ENCODE data around the gene INAFM1. TPM values are rescaled to one million over a fixed set of nuclear protein-coding genes. Genes with fewer than 3 reads are reported as not detected.

The INAFM1 gene
- polyA plus RNA-seq, 1 of the 3 experiments (the other 2 are of a cell fraction): 5.5 TPM

GRCh38 chr19:47315125-47315821 is 40.6 kb downstream of the INAFM1 start:
- no peaks in the 10 kb centered on the region for H4K20me1 ChIP-seq (ENCODE audit: insufficient read depth)
- no peak overlapping the region for H3K27ac ChIP-seq (ENCODE audit: low read depth in 2 of 2, low read length in 1 of 2)

More at GRCh38 chr19:47315125-47315821, 40.6 kb downstream of the INAFM1 start:
- no peak overlapping the region for H3K9ac ChIP-seq
- H3K4me1 ChIP-seq (ENCODE audit: control insufficient read depth in 1 of 2, insufficient read depth in 2 of 2, low read depth in 1 of 2, low read length in 1 of 2): peaks cover 0 to 4% of the 10 kb centered on the region in 2 experiments; a peak in 2 of 4 replicates
- no peaks in the 10 kb centered on the region for H3K79me2 ChIP-seq (ENCODE audit: insufficient read depth)
- H3K36me3 ChIP-seq (replicated peaks in 1 of 2; ENCODE audit: control insufficient read depth in 1 of 2, insufficient read depth in 2 of 2, low read length in 1 of 2): no peaks in the 10 kb centered on the region
- peak overlapping the region; percentile 39; the same call in 1 of the 2 replicates for H2AFZ ChIP-seq (ENCODE audit: low read depth)
- H3K4me3 ChIP-seq (ENCODE audit: low read depth in 2 of 2, low read length in 1 of 2): no peak overlapping the region
- H3K9me3 ChIP-seq: no peaks in the 10 kb centered on the region
- ChIA-PET CTCF (interaction anchor here (0.7 to 1.9 kb wide), 4 partner anchors 10 to 428 kb away, joined by 3 to 5 read pairs (median 4); no protein-coding TSS in a partner anchor), POLR2A (no interaction called here)
- WGBS (ENCODE audit: low lambda C conversion rate): 4% methylated on average over 12 of the region's 12 CpGs
- TF ChIP-seq MEF2A (IDR thresholded peaks at IDR 0.05; ENCODE audit: borderline replicate concordance, low read depth) (no peak), GABPA (IDR thresholded peaks at IDR 0.05; ENCODE audit: low read depth) (no peak), ZBTB33 (IDR thresholded peaks at IDR 0.05; ENCODE audit: borderline replicate concordance, low read depth) (no peak), JUND (IDR thresholded peaks at IDR 0.05) (peak; percentile 64), FOXM1 (IDR thresholded peaks at IDR 0.05; ENCODE audit: low read depth) (no peak), EZH2phosphoT487 (IDR thresholded peaks at IDR 0.05; ENCODE audit: borderline replicate concordance, low read depth) (no peak), FOSL2 (IDR thresholded peaks at IDR 0.05; ENCODE audit: borderline replicate concordance, low read depth) (peak; percentile 64; the same call in 1 of the 2 replicates), TEAD4 (IDR thresholded peaks at IDR 0.05; ENCODE audit: borderline replicate concordance, insufficient read depth) (no peak), CHD2 (IDR thresholded peaks at IDR 0.05; ENCODE audit: low read length, partially characterized antibody) (no peak), TAF1 (IDR thresholded peaks at IDR 0.05; ENCODE audit: borderline replicate concordance, low read depth, low read length) (no peak), RAD21 (IDR thresholded peaks at IDR 0.05; ENCODE audit: low read length) (no peak), ELF1 (IDR thresholded peaks at IDR 0.05) (no peak), USF1 (IDR thresholded peaks at IDR 0.05; ENCODE audit: borderline replicate concordance, low read depth) (0 out of 2 replicates have a peak, but pooled peaks have one; percentile 7), SIN3A (IDR thresholded peaks at IDR 0.05; ENCODE audit: borderline replicate concordance, low read depth, low read length) (peak; percentile 70; the same call in 1 of the 2 replicates)
- TF ChIP-seq, protein P1, sequence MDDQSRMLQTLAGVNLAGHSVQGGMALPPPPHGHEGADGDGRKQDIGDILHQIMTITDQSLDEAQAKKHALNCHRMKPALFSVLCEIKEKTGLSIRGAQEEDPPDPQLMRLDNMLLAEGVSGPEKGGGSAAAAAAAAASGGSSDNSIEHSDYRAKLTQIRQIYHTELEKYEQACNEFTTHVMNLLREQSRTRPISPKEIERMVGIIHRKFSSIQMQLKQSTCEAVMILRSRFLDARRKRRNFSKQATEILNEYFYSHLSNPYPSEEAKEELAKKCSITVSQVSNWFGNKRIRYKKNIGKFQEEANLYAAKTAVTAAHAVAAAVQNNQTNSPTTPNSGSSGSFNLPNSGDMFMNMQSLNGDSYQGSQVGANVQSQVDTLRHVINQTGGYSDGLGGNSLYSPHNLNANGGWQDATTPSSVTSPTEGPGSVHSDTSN (IDR thresholded peaks at IDR 0.05): peak; percentile 84
- TF ChIP-seq, protein P2, sequence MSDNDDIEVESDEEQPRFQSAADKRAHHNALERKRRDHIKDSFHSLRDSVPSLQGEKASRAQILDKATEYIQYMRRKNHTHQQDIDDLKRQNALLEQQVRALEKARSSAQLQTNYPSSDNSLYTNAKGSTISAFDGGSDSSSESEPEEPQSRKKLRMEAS (IDR thresholded peaks at IDR 0.05; ENCODE audit: low read depth): no peak; the same call in 1 of the 2 replicates
- H3K27me3 ChIP-seq (ENCODE audit: insufficient read depth): peaks cover 12% of the 10 kb centered on the region
- peaks cover 19% of the 10 kb centered on the region for H3F3A ChIP-seq (replicated peaks; ENCODE audit: insufficient read depth)
- no peaks in the 10 kb centered on the region for H3K9me2 ChIP-seq
- H3K4me2 ChIP-seq: peak overlapping the region; percentile 43; the same call in 1 of the 2 replicates
- no peak for DNase-seq
